HG03521 (cell line): ENCODE measurements around the gene ANKRD31.

Experiments
- ATAC-seq: cut with Tn5 transposase; IDR thresholded peaks from one replicate; pipeline ENCODE4 v1.9.1; 2021; ENCODE audit warnings: mild to moderate bottlenecking, moderate library complexity; ENCODE audit not compliant: unreplicated experiment

Gene ANKRD31

GRCh38 chr5:75040973-75041372 lies 195.7 kb downstream of the ANKRD31 start:
- no peak for ATAC-seq

GRCh38 chr5:75037106-75037505 lies 199.6 kb downstream of the ANKRD31 start:
- ATAC-seq: no peak

GRCh38 chr5:75034137-75034739 lies 202.4 kb downstream of the ANKRD31 start:
- no peak for ATAC-seq

- no peak for ATAC-seq
These were observed 205.3 kb downstream of the ANKRD31 start for GRCh38 chr5:75031366-75031765.

- no peak for ATAC-seq
These were observed 208.6 kb downstream of the ANKRD31 start for GRCh38 chr5:75028090-75028489.

GRCh38 chr5:75023368-75024159 lies 213.1 kb downstream of the ANKRD31 start:
- ATAC-seq: no peak

GRCh38 chr5:75021800-75022199 lies 214.9 kb downstream of the ANKRD31 start:
- no peak for ATAC-seq

GRCh38 chr5:75021219-75021618 lies 215.5 kb downstream of the ANKRD31 start:
- no peak for ATAC-seq

GRCh38 chr5:75020016-75020656 lies 216.5 kb downstream of the ANKRD31 start:
- ATAC-seq: no peak

- ATAC-seq: no peak
These were observed 217.7 kb downstream of the ANKRD31 start for GRCh38 chr5:75018805-75019587.
